Natural killer cell (primary cell): ENCODE results near the gene USP6NL. TPM values are rescaled to one million over a fixed set of nuclear protein-coding genes. Genes with fewer than 3 reads are reported as not detected.

Experiments
- ATAC-seq, 3 donors: fragments of 150-1000 bp in 2 of 3; fragments of 200-7000 bp in 1 of 3; cut with Tn5 transposase; 1 replicate in 1 of 3; 2 replicates in 2 of 3; pipeline ENCODE4 v1.10.0; 2021; ENCODE audit warnings: mild to moderate bottlenecking in 2 of 3, moderate library complexity in 2 of 3
- DNase-seq, 2 donors: peaks; one replicate each; pipeline versions ENCODE4 v3.0.0 to v3.0.0-alpha.2; 2013 to 2021; ENCODE audit warnings: mixed read lengths in 1 of 2
- H3K27ac ChIP-seq: one replicate; pipeline ENCODE4 v1.5.1; 2013; ENCODE audit warnings: mild to moderate bottlenecking, low read length
- H3K27me3 ChIP-seq: one replicate; pipeline ENCODE4 v1.6.1; 2013; ENCODE audit warnings: low read length; ENCODE audit not compliant: control insufficient read depth, insufficient read depth
- H3K36me3 ChIP-seq: one replicate; pipeline ENCODE4 v1.6.1; 2013; ENCODE audit warnings: low read length; ENCODE audit not compliant: control insufficient read depth, insufficient read depth
- H3K4me1 ChIP-seq: one replicate; pipeline ENCODE4 v1.6.1; 2013; ENCODE audit warnings: low read length; ENCODE audit not compliant: control insufficient read depth, insufficient read depth
- H3K4me3 ChIP-seq: one replicate; pipeline ENCODE4 v1.5.1; 2013; ENCODE audit warnings: low read length
- H3K9me3 ChIP-seq: one replicate; pipeline ENCODE4 v1.6.1; 2013; ENCODE audit warnings: low read length; ENCODE audit not compliant: control insufficient read depth, insufficient read depth
- H3K27ac Mint-ChIP-seq, 2 donors: one replicate each; pipeline ENCODE4 v1.8.0; 2022; ENCODE audit warnings: mild to moderate bottlenecking in 2 of 2, mixed read lengths in 2 of 2, moderate library complexity in 1 of 2
- H3K27me3 Mint-ChIP-seq, 2 donors: one replicate each; pipeline ENCODE4 v1.8.0; 2022; ENCODE audit warnings: low read depth in 2 of 2, mixed read lengths in 2 of 2
- H3K36me3 Mint-ChIP-seq: one replicate; pipeline ENCODE4 v1.8.0; 2022; ENCODE audit warnings: mixed read lengths
- H3K4me1 Mint-ChIP-seq, 2 donors: one replicate each; pipeline ENCODE4 v1.8.0; 2022; ENCODE audit warnings: mixed read lengths in 2 of 2
- H3K4me3 Mint-ChIP-seq: one replicate; pipeline ENCODE4 v1.8.0; 2022; ENCODE audit warnings: mild to moderate bottlenecking, moderate library complexity, mixed read lengths
- H3K9me3 Mint-ChIP-seq, 2 donors: one replicate each; pipeline ENCODE4 v1.8.0; 2022; ENCODE audit warnings: mixed read lengths in 2 of 2
- CTCF ChIP-seq: fragments of 200-600 bp; IDR thresholded peaks from one replicate; pipeline ENCODE4 v1.8.0; 2022; ENCODE audit warnings: antibody characterized with exemption
- WGBS: methylation state at CpG from one replicate; pipeline ENCODE4 v1.1.7; 2013; ENCODE audit warnings: missing lambda C conversion rate; ENCODE audit not compliant: insufficient coverage; 5-methylcytosine and 5-hydroxymethylcytosine counted together
- intact Hi-C: fragments of 100-400 bp; cut with micrococcal nuclease; formaldehyde crosslinking; loops from one replicate; pipeline ENCODE4 v1.14.2; 2022
- total RNA-seq, 4 donors: library from RNA; stranded (reverse); fragments of 120-200 nt in 1 of 4; gene quantifications; one replicate each; pipeline versions ENCODE4 v1.2.3 to v1.2.4, GENCODE V29; 2013 to 2022

The USP6NL gene
- total RNA-seq, 3 donors from 2014 or later (not counting 1 experiment from before 2014, with no cell fraction given) = 2.3 to 3.7 (median 2.5) TPM

GRCh38 chr10:11482306-11482705 lies 129.1 kb downstream of the USP6NL start:
- Mint-ChIP-seq H3K36me3 (no peaks in the 10 kb centered on the region), H3K27ac (no peak overlapping the region), H3K27me3 (no peaks in the 10 kb centered on the region), H3K9me3 (no peaks in the 10 kb centered on the region), H3K4me1 (peaks cover 0 to 12% of the 10 kb centered on the region in 2 donors), H3K4me3 (no peak overlapping the region)
- Histone ChIP-seq H3K27me3 (no peaks in the 10 kb centered on the region), H3K27ac (no peak overlapping the region), H3K36me3 (no peaks in the 10 kb centered on the region), H3K4me3 (no peak overlapping the region), H3K4me1 (peaks cover 2% of the 10 kb centered on the region), H3K9me3 (no peaks in the 10 kb centered on the region)
- no peak for TF ChIP-seq CTCF
- intact Hi-C loops = no loop called here
- no peak for ATAC-seq
- DNase-seq = no peak

GRCh38 chr10:11480687-11481086 lies 130.8 kb downstream of the USP6NL start:
- peaks cover 0 to 12% of the 10 kb centered on the region in 2 donors for H3K4me1 Mint-ChIP-seq
- no peak overlapping the region for H3K4me3 ChIP-seq
- H3K4me1 ChIP-seq = peaks cover 2% of the 10 kb centered on the region
- no peaks in the 10 kb centered on the region for H3K27me3 ChIP-seq
- intact Hi-C loops = no loop called here
- H3K27me3 Mint-ChIP-seq = no peaks in the 10 kb centered on the region
- H3K9me3 Mint-ChIP-seq = no peaks in the 10 kb centered on the region
- H3K9me3 ChIP-seq = no peaks in the 10 kb centered on the region
- TF ChIP-seq CTCF = no peak
- no peaks in the 10 kb centered on the region for H3K36me3 Mint-ChIP-seq
- ATAC-seq (no peak), DNase-seq (no peak)
- H3K36me3 ChIP-seq = no peaks in the 10 kb centered on the region
- WGBS = 78% methylated on average over 4 of the region's 4 CpGs
- peak overlapping the region in 1 of 2 donors; percentile 2 for H3K27ac Mint-ChIP-seq
- H3K27ac ChIP-seq = no peak overlapping the region
- H3K4me3 Mint-ChIP-seq = no peak overlapping the region

GRCh38 chr10:11479300-11479699 lies 132.2 kb downstream of the USP6NL start:
- 90% methylated on average over 6 of the region's 7 CpGs for WGBS
- H3K4me1 ChIP-seq = peaks cover 2% of the 10 kb centered on the region
- no peak for TF ChIP-seq CTCF
- H3K4me3 ChIP-seq = no peak overlapping the region
- peaks cover 0 to 12% of the 10 kb centered on the region in 2 donors for H3K4me1 Mint-ChIP-seq
- DNase-seq (peak in 1 of 2 donors; percentile 28), ATAC-seq (no peak)
- peak overlapping the region in 1 of 2 donors; percentile 57 for H3K27ac Mint-ChIP-seq
- H3K36me3 Mint-ChIP-seq = no peaks in the 10 kb centered on the region
- H3K27ac ChIP-seq = no peak overlapping the region
- H3K27me3 Mint-ChIP-seq = no peaks in the 10 kb centered on the region
- H3K9me3 ChIP-seq = no peaks in the 10 kb centered on the region
- intact Hi-C loops = no loop called here
- no peaks in the 10 kb centered on the region for H3K27me3 ChIP-seq
- no peaks in the 10 kb centered on the region for H3K36me3 ChIP-seq
- no peaks in the 10 kb centered on the region for H3K9me3 Mint-ChIP-seq
- H3K4me3 Mint-ChIP-seq = no peak overlapping the region

- intact Hi-C loops = no loop called here
- Histone ChIP-seq H3K36me3 (no peaks in the 10 kb centered on the region), H3K27me3 (no peaks in the 10 kb centered on the region), H3K27ac (no peak overlapping the region), H3K9me3 (no peaks in the 10 kb centered on the region), H3K4me1 (peaks cover 2% of the 10 kb centered on the region), H3K4me3 (no peak overlapping the region)
- ATAC-seq (no peak), DNase-seq (no peak)
- no peaks in the 10 kb centered on the region for H3K9me3 Mint-ChIP-seq
- no peaks in the 10 kb centered on the region for H3K27me3 Mint-ChIP-seq
- H3K4me1 Mint-ChIP-seq = peaks cover 0 to 12% of the 10 kb centered on the region in 2 donors
- H3K36me3 Mint-ChIP-seq = no peaks in the 10 kb centered on the region
- peak overlapping the region in 1 of 2 donors; percentile 57 for H3K27ac Mint-ChIP-seq
- 94% methylated on average over 1 of the region's 1 CpG for WGBS
- H3K4me3 Mint-ChIP-seq = no peak overlapping the region
- TF ChIP-seq CTCF = no peak
These were observed 132.6 kb downstream of the USP6NL start for GRCh38 chr10:11478807-11479206.
